Fibroblast of the aortic adventitia (primary cell): ENCODE measurements around the gene VWF. TPM values are rescaled to one million over a fixed set of nuclear protein-coding genes. Genes with fewer than 3 reads are reported as not detected.

Source experiments
- DNase-seq: peaks from one replicate; pipeline ENCODE4 v3.0.0-alpha.2; 2010; ENCODE audit warnings: low read depth
- H3K4me3 ChIP-seq: 2 replicates; pipeline ENCODE4 v1.5.1; 2011; ENCODE audit warnings: low read depth, mild to moderate bottlenecking, control low read depth, low read length, moderate library complexity
- CTCF ChIP-seq: IDR thresholded peaks from 2 replicates; pipeline ENCODE4 v1.5.1; 2011; ENCODE audit warnings: mild to moderate bottlenecking, low read length, control low read depth, inconsistent platforms; ENCODE audit not compliant: insufficient read depth
- total RNA-seq: library from RNA; depleted of rRNA; stranded (reverse); fragments of >200 nt; gene quantifications from 2 replicates; pipeline ENCODE4 v1.2.3, GENCODE V29; 2012; ENCODE audit warnings: low replicate concordance

The VWF gene
- total RNA-seq, 1 donor = 1.4 TPM

GRCh38 chr12:5971194-5971850, 153.1 kb downstream of the VWF start:
- TF ChIP-seq CTCF = no peak

GRCh38 chr12:5969974-5970690, 154.3 kb downstream of the VWF start:
- DNase-seq = no peak
- peak; percentile 24 for TF ChIP-seq CTCF
- no peak overlapping the region for H3K4me3 ChIP-seq

More at GRCh38 chr12:5971194-5971850, 153.1 kb downstream of the VWF start:
- DNase-seq = no peak
- no peak overlapping the region for H3K4me3 ChIP-seq

- no peak for TF ChIP-seq CTCF
Observed at GRCh38 chr12:5969156-5969973, 155.1 kb downstream of the VWF start.

GRCh38 chr12:5967645-5968415, 156.6 kb downstream of the VWF start:
- no peak for DNase-seq
- no peak for TF ChIP-seq CTCF
- no peak overlapping the region for H3K4me3 ChIP-seq

More at GRCh38 chr12:5969156-5969973, 155.1 kb downstream of the VWF start:
- no peak for DNase-seq
- no peak overlapping the region for H3K4me3 ChIP-seq

- H3K4me3 ChIP-seq = no peak overlapping the region
- no peak for DNase-seq
- no peak for TF ChIP-seq CTCF
Observed at GRCh38 chr12:5966486-5967095, 157.9 kb downstream of the VWF start.

- TF ChIP-seq CTCF = peak; percentile 93
- peak; percentile 52 for DNase-seq
- no peak overlapping the region for H3K4me3 ChIP-seq
Observed at GRCh38 chr12:5965950-5966383, 158.5 kb downstream of the VWF start.
